HCT116 (cell line): ENCODE measurements around the gene TRIM50.
"Not testable (repeated sequence)": the region's sequence is repeated elsewhere in the genome, so short reads cannot be mapped to it uniquely, and the experiment has no call there.

Source experiments
- CTCF ChIP-seq, 3 experiments: fragments of 200-600 bp in 1 of 3; sonication (generic) in 1 of 3; IDR thresholded peaks in 2 of 3; conservative IDR thresholded peaks in 1 of 3; 2 replicates each; pipeline ENCODE4 v1.5.1; 2012 to 2017; ENCODE audit warnings: low read depth in 2 of 3, low read length in 2 of 3, antibody characterized with exemption in 1 of 3, borderline replicate concordance in 1 of 3, control low read depth in 1 of 3, mild to moderate bottlenecking in 1 of 3, mixed read lengths in 1 of 3, mixed run types in 1 of 3, moderate library complexity in 1 of 3; ENCODE audit not compliant: insufficient read depth in 1 of 3
- JUND ChIP-seq: IDR thresholded peaks from 2 replicates; pipeline ENCODE4 v1.6.1; 2012
- MAX ChIP-seq: IDR thresholded peaks from 2 replicates; pipeline ENCODE4 v1.6.1; 2012
- POLR2A ChIP-seq: IDR thresholded peaks from 2 replicates; pipeline ENCODE4 v1.7.0; 2011; ENCODE audit warnings: borderline replicate concordance; ENCODE audit not compliant: insufficient read depth, insufficient read length; ENCODE audit errors: extremely low read depth
- SRF ChIP-seq: IDR thresholded peaks from 2 replicates; pipeline ENCODE4 v1.6.1; 2012; ENCODE audit warnings: low read depth
- TF ChIP-seq, protein P1 (sequence below): IDR thresholded peaks from 2 replicates; pipeline ENCODE4 v1.6.1; 2012; ENCODE audit warnings: low read depth

GRCh38 chr7:73376262-73376661 is 48.4 kb upstream of the TRIM50 start:
- not testable (repeated sequence) for TF ChIP-seq CTCF (IDR thresholded peaks at IDR 0.05 in 2 of 3, conservative IDR thresholded peaks at IDR 0.05 in 1 of 3; ENCODE audit: borderline replicate concordance in 1 of 3, insufficient read depth in 1 of 3, low read depth in 2 of 3, low read length in 2 of 3); POLR2A; MAX; JUND; SRF
- TF ChIP-seq, protein P1, sequence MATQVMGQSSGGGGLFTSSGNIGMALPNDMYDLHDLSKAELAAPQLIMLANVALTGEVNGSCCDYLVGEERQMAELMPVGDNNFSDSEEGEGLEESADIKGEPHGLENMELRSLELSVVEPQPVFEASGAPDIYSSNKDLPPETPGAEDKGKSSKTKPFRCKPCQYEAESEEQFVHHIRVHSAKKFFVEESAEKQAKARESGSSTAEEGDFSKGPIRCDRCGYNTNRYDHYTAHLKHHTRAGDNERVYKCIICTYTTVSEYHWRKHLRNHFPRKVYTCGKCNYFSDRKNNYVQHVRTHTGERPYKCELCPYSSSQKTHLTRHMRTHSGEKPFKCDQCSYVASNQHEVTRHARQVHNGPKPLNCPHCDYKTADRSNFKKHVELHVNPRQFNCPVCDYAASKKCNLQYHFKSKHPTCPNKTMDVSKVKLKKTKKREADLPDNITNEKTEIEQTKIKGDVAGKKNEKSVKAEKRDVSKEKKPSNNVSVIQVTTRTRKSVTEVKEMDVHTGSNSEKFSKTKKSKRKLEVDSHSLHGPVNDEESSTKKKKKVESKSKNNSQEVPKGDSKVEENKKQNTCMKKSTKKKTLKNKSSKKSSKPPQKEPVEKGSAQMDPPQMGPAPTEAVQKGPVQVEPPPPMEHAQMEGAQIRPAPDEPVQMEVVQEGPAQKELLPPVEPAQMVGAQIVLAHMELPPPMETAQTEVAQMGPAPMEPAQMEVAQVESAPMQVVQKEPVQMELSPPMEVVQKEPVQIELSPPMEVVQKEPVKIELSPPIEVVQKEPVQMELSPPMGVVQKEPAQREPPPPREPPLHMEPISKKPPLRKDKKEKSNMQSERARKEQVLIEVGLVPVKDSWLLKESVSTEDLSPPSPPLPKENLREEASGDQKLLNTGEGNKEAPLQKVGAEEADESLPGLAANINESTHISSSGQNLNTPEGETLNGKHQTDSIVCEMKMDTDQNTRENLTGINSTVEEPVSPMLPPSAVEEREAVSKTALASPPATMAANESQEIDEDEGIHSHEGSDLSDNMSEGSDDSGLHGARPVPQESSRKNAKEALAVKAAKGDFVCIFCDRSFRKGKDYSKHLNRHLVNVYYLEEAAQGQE, result not testable (repeated sequence)
